HG03575 (cell line): ENCODE results near the gene NLN.
"Not testable (repeated sequence)": the region's sequence is repeated elsewhere in the genome, so short reads cannot be mapped to it uniquely, and the experiment has no call there.

Source experiments
- ATAC-seq: cut with Tn5 transposase; IDR thresholded peaks from one replicate; pipeline ENCODE4 v1.9.1; 2021; ENCODE audit not compliant: unreplicated experiment, insufficient number of reproducible peaks, low FRiP score; ENCODE audit errors: extremely low read depth

The NLN gene

DNA sequence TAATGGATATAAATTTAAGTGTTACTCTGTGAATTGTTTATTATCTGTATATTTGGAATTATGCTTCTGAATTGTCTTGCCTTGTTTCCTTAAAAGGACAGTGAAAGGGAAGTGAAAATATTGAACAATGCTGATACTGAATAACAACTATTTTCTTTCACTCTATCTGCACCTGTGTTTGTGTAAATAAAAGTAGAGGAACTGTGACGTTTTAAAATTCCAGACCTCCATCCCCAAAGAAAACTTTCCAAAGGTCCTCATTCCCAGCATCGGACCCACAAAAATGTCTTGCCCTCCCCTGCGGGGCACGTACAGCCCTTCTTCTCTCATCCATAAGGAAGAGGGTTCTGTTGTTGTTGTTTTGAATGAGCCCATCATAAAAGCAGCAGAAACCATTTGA, 100.0 kb downstream of the NLN start:
- no peak for ATAC-seq

DNA sequence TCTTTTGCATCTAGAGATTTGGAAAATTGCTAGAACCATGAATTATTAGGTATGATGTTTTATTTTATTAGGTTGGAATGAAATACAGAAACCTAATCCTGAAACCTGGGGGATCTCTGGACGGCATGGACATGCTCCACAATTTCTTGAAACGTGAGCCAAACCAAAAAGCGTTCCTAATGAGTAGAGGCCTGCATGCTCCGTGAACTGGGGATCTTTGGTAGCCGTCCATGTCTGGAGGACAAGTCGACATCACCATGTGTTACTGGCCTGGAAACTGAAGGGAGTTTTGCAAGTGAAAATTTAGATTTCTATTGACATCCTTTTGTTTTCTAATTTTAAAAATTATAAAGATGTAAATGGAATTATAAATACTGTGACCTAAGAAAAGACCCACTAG, 100.7 kb downstream of the NLN start:
- no peak for ATAC-seq

DNA sequence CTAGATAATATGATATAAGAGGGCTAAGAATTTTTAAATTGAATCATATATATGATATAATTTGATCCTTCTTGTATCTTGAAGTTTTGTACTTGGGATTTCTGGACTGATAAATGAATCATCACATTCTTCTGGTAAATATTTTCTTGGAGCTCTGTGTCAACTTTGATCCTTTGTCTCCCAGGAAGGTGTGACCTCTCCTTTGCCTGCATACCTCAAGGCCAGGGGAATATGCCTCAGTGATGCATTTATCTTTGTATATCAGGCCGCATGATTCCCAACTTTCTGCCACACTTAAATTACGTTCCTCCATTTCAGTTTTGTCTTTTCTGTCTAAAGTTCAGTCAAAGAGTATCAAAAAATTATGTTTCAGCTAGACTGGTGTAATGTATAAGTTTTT, 101.2 kb downstream of the NLN start:
- no peak for ATAC-seq

- no peak for ATAC-seq
Observed at GRCh38 chr5:65823845-65824445, 101.9 kb downstream of the NLN start.

GRCh38 chr5:65825408-65826328, 103.7 kb downstream of the NLN start:
- no peak for ATAC-seq

DNA sequence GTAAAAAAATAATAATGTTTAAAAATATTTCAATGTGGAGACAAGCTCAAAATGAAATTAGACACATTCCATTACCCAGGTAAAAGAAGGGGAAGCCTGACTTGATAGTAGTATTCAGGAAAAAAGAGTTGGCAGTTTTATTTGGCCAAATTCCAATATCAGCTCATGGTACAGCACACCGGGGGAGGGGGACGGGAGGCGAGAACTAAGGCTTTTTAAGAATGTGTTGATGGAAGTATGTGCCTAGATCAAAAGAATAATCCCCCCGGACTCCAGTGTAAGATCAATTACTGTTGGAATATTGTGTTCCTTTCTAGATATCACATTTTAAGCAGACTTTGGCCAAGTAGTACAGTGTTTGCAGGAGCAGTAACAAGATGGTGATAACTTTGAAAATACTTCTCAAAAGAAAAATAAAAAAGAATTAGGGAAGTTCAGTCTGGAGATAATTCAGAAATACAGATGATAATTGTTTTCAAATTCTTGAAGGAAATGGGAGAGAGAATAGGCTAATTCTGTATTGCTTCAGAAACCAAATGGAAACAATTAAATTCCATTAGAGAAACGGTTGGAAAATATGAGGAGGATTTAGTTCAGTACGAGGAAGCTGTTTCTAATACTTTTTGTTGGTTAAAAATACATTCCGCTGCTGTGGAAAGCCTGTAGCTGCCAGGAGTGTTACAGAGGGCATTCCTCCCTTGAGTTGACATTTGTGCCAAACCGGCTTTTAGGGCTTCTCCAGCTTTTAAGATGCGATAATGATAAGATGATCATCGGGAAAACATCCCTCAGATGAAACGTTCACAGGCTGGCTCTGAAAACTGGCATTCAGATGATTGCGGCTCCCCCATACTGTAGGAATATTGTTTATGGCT, 106.3 kb downstream of the NLN start:
- ATAC-seq = no peak

- ATAC-seq = no peak
Observed at GRCh38 chr5:65830856-65831255, 108.9 kb downstream of the NLN start.

- no peak for ATAC-seq
Observed at GRCh38 chr5:65831276-65831675, 109.3 kb downstream of the NLN start.

DNA sequence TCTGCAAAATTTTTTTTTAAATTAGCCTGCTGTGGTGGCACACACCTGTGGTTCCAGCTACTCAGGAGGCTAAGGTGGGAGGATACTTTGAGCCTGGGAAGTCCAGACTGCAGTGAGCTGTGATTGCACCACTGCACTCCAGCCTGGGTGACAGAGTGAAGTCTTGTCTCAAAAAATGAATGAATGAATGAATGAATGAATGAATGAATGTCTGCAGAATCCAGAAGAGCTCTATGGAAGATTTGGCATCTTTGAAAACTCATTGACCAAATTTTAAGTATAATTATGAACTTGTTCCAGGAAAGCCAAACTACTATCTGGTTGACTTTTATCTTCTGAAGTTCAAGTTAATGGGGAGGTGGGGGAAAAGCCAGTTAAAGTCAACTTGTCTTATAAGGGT, 110.1 kb downstream of the NLN start:
- no peak for ATAC-seq

GRCh38 chr5:65832603-65833228, 110.7 kb downstream of the NLN start:
- ATAC-seq = no peak

DNA sequence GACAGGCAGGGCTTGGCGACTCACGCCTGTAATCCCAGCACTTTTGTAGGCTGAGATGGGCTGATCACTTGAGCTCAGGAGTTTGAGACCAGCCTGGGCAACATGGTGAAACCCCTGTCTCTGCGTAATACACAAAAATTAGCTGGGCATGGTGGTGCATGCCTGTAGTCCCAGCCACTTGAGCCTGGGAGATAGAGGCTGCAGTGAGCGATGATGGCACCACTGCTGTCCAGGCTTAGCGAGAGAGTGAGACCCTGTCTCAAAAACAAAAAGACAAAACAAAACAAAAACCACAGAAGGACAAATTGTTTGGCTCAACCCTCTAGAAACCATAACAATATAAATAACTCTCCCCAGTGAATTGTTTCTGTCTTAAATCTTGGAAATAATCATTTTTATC, 111.8 kb downstream of the NLN start:
- no peak for ATAC-seq

DNA sequence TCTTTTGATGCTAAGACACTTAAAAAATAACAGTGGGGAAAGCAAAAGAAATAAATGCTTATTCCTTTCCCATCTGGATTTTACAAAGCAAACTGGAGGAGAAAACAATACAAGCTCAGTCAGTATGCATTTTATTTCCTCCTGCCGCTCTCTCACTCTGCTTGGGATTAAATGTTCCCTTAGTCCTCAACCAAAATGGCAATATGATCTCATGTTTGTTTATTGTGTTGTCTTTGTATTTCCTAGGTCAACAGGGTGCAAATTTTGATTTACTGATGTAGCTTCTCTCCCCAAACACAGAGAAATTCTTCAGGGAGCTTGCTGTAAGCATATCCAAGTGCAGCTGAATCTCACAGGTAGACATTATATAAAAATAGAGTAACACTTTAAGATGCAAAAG, 112.3 kb downstream of the NLN start:
- ATAC-seq = no peak

- no peak for ATAC-seq
Observed at GRCh38 chr5:65835191-65835590, 113.2 kb downstream of the NLN start.

DNA sequence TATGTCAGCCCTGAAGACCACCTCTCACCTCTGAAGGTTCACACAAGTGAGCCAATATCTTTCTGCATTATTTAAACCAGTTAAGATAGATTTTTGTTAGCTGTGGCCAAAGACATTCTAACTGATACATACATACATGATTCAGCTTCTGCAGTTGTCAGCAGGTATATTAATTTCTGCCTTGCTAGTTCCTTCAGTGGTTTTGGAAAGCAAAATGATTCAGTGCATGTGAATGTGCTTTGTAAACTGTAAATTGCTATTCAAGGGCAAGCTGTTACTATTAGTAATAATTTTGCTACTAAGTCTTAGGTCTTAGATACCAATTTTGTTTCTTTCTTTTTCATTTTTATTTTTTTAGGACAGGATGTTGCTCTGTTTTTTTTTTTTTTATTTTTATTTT, 115.1 kb downstream of the NLN start:
- no peak for ATAC-seq

- ATAC-seq = not testable (repeated sequence)
Observed at GRCh38 chr5:65839170-65839569, 117.2 kb downstream of the NLN start.

DNA sequence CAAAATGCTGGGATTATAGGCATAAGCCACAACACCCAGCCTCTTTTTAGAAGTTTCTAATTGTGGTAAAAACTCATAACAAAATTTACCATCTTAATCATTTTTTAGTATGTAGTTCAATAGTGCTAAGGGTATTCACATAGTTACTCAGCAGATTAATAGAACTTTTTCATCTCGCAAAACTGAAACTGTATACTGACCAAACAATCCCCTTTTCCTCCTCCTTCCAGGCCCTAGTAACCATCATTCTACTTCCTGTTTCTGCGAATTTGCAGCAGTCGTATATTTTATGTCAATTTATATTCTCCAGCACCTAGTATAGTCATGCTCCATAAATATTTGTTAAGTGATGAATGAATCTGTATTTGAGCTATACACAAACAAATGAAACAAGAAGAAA, 118.1 kb downstream of the NLN start:
- no peak for ATAC-seq

GRCh38 chr5:65844763-65845162, 122.8 kb downstream of the NLN start:
- ATAC-seq = not testable (repeated sequence)

- no peak for ATAC-seq
Observed at GRCh38 chr5:65846101-65846500, 124.1 kb downstream of the NLN start.

GRCh38 chr5:65847019-65847418, 125.0 kb downstream of the NLN start:
- not testable (repeated sequence) for ATAC-seq
